CD8-positive, alpha-beta memory T cell (primary cell): ENCODE measurements around the gene MID1. TPM values are rescaled to one million over a fixed set of nuclear protein-coding genes. Genes with fewer than 3 reads are reported as not detected.

Experiments
- CTCF ChIA-PET: fragments of 350-600 bp; sonication (Branson Sonifier 250); formaldehyde crosslinking; loops from one replicate; lab custom pipeline; 2021; ENCODE audit warnings: antibody characterized with exemption; lab: Charles Lee
- POLR2A ChIA-PET: fragments of 350-600 bp; sonication (Branson Sonifier 250); formaldehyde crosslinking; loops from one replicate; lab custom pipeline; 2021; ENCODE audit warnings: antibody characterized with exemption; lab: Charles Lee
- DNase-seq, 5 donors: peaks; one replicate each; pipeline versions ENCODE4 v3.0.0 to v3.0.0-alpha.2; 2020 to 2022; ENCODE audit warnings: mixed read lengths in 1 of 5
- H3K27ac ChIP-seq: one replicate; pipeline ENCODE4 v1.7.0; 2013; ENCODE audit warnings: low read depth, mild to moderate bottlenecking, low read length, moderate library complexity
- H3K27me3 ChIP-seq: 2 replicates; pipeline ENCODE4 v1.7.0; 2013; ENCODE audit warnings: low read length, mild to moderate bottlenecking; ENCODE audit not compliant: insufficient read depth, poor library complexity, severe bottlenecking
- H3K36me3 ChIP-seq: 2 replicates; pipeline ENCODE4 v1.7.0; 2013; ENCODE audit warnings: mild to moderate bottlenecking, low read length, moderate library complexity; ENCODE audit not compliant: insufficient read depth
- H3K4me1 ChIP-seq: 2 replicates; pipeline ENCODE4 v1.7.0; 2013; ENCODE audit warnings: mild to moderate bottlenecking, low read length, moderate library complexity; ENCODE audit not compliant: insufficient read depth
- H3K4me3 ChIP-seq: 2 replicates; pipeline ENCODE4 v1.7.0; 2013; ENCODE audit warnings: mild to moderate bottlenecking, low read length
- H3K9me3 ChIP-seq: 2 replicates; pipeline ENCODE4 v1.7.0; 2013; ENCODE audit warnings: mild to moderate bottlenecking, low read length
- H3K27ac Mint-ChIP-seq, 8 donors: one replicate each; pipeline ENCODE4 v1.8.0; 2020 to 2021; ENCODE audit warnings: mixed read lengths in 8 of 8, mild to moderate bottlenecking in 6 of 8, inconsistent platforms in 3 of 8, moderate library complexity in 3 of 8
- H3K27me3 Mint-ChIP-seq, 2 donors: one replicate each; pipeline ENCODE4 v1.8.0; 2020 to 2021; ENCODE audit warnings: mixed read lengths in 2 of 2, mild to moderate bottlenecking in 1 of 2, moderate library complexity in 1 of 2
- H3K36me3 Mint-ChIP-seq, 3 donors: one replicate each; pipeline ENCODE4 v1.8.0; 2020 to 2021; ENCODE audit warnings: mixed read lengths in 3 of 3, inconsistent platforms in 1 of 3, mild to moderate bottlenecking in 1 of 3
- H3K4me1 Mint-ChIP-seq, 3 donors: one replicate each; pipeline ENCODE4 v1.8.0; 2020 to 2021; ENCODE audit warnings: mixed read lengths in 3 of 3, inconsistent platforms in 1 of 3, mild to moderate bottlenecking in 1 of 3
- H3K4me3 Mint-ChIP-seq, 7 donors: one replicate each; pipeline ENCODE4 v1.8.0; 2020 to 2021; ENCODE audit warnings: mixed read lengths in 7 of 7, mild to moderate bottlenecking in 6 of 7, moderate library complexity in 4 of 7, inconsistent platforms in 2 of 7
- H3K9me3 Mint-ChIP-seq, 5 donors: one replicate each; pipeline ENCODE4 v1.8.0; 2020 to 2022; ENCODE audit warnings: mixed read lengths in 5 of 5, mild to moderate bottlenecking in 3 of 5, moderate library complexity in 2 of 5, inconsistent platforms in 1 of 5
- polyA plus RNA-seq: library from polyadenylated mRNA; unstranded; fragments of 300-500 nt; fragmentation: Illumina TruSeq; gene quantifications from one replicate; pipeline ENCODE4 v1.2.3, GENCODE V29; 2021
- total RNA-seq, 2 experiments: library from RNA; stranded (reverse); gene quantifications; one replicate each; pipeline ENCODE4 v1.2.3, GENCODE V29; 2021

Gene MID1
- total and polyA plus RNA-seq, 3 experiments from 2014 or later: not detected

DNA sequence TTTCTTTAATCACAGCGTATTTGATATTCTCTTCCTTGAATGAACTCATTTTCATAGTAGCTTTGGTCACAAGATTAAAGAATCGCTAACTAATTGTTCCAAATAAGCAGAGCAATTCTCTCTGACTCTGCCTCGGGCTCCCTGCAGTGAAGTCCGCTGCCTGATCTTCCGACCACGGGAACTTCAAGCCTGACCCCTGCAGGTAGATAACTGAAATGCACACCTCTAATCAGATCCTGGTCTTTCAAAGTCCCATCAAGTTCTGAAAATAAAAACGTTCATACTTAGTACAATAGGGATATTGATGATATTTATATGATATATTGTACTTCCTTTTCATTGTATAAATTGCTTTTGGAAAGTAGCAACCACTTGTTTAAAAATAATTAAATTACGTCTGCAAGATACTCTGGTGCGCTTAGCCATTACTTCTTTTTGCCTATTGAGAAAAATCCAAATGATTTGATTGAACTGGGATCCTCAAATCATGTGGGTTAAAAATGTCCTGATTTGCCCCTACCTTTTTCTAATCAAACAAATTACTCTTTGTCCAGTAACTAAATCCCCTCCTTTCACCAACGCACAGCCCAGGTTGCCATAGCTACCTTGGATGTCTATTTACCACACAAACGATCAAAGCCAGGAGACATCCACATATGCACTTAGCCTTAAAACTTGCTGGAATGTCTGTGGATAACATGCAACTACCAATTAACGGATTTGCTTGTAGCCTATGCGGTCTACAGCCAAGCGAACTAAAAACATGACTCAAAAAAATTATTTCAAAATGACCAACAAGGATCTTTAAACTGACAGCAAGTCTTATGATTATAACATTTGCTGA, 4.2 kb downstream of the MID1 start:
- DNase-seq: no peak
- CTCF ChIA-PET: no interaction called here
- peaks cover 4 to 18% of the 10 kb centered on the region in 2 donors for H3K27me3 Mint-ChIP-seq

DNA sequence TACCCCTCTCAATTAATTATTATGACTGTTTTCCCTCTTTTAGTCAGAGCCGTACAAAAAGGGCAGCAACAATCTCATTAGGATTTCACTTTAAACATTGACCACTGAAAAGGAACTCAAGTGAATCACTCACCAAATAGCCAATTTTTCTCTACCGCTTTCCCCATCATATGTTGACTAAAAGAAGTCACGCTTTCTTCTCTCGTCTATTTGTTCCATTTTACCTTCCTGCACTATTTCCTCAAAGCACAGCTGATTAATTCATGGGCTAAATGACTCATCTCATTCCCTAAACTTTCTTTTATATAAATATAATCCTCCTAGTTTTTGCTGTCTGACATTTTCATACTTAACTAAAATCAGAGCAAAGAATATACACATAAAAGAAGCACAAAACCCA, 8.2 kb downstream of the MID1 start:
- Mint-ChIP-seq H3K27ac (no peak overlapping the region), H3K4me1 (no peaks in the 10 kb centered on the region), H3K36me3 (no peaks in the 10 kb centered on the region), H3K4me3 (no peak overlapping the region), H3K27me3 (peaks cover 4% of the 10 kb centered on the region in 2 donors), H3K9me3 (peaks cover 0 to 5% (median 0%) of the 10 kb centered on the region in 5 donors)
- H3K9me3 ChIP-seq: no peaks in the 10 kb centered on the region
- no peaks in the 10 kb centered on the region for H3K36me3 ChIP-seq
- no peaks in the 10 kb centered on the region for H3K27me3 ChIP-seq
- ChIA-PET POLR2A (no interaction called here), CTCF (no interaction called here)
- no peak overlapping the region for H3K4me3 ChIP-seq
- no peak for DNase-seq
- H3K27ac ChIP-seq: no peak overlapping the region
- no peaks in the 10 kb centered on the region for H3K4me1 ChIP-seq

More for the DNA sequence above, 4.2 kb downstream of the MID1 start:
- Mint-ChIP-seq H3K4me1 (peaks cover 7 to 11% (median 10%) of the 10 kb centered on the region in 3 donors), H3K27ac (no peak overlapping the region), H3K9me3 (peaks cover 0 to 5% (median 0%) of the 10 kb centered on the region in 5 donors), H3K4me3 (no peak overlapping the region), H3K36me3 (no peaks in the 10 kb centered on the region)
- POLR2A ChIA-PET: no interaction called here
- Histone ChIP-seq H3K4me1 (no peaks in the 10 kb centered on the region), H3K27me3 (no peaks in the 10 kb centered on the region), H3K36me3 (no peaks in the 10 kb centered on the region), H3K9me3 (no peaks in the 10 kb centered on the region), H3K27ac (no peak overlapping the region), H3K4me3 (no peak overlapping the region)

DNA sequence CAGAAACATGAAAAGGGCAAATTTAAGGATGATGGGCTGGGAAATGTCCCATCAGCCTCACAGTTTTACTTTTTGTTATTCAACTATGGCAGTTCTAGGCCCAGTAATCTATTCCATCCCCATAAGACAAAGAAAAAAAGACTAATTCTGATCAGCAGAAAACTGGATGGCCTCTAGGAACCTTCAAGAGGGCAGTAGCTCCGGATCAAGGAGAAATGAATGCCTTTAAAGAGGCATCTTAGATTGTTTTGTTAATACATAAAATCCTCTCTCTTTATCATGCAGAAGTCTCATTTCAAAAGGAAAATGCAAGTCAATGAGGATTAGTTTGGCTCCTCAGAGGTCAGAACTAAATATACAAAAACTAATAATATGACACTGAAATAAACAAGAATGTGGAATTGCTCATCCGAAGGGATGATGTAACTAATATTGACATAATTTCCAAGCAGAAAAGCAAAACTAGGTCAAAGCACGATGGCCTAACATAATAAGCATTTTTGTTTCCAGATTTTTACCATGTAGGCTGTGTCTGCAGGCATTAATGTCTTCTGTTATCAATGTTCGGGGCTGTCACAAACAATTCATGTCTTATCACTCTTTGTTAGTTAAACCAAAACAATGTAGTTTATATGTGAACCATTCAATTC, 8.8 kb downstream of the MID1 start:
- H3K27me3 ChIP-seq: no peaks in the 10 kb centered on the region
- no peak overlapping the region for H3K27ac ChIP-seq
- no peaks in the 10 kb centered on the region for H3K4me1 ChIP-seq
- peaks cover 0 to 3% of the 10 kb centered on the region in 2 donors for H3K27me3 Mint-ChIP-seq
- ChIA-PET CTCF (no interaction called here), POLR2A (no interaction called here)
- H3K4me3 ChIP-seq: no peak overlapping the region
- no peaks in the 10 kb centered on the region for H3K36me3 ChIP-seq
- no peaks in the 10 kb centered on the region for H3K9me3 ChIP-seq
- H3K36me3 Mint-ChIP-seq: no peaks in the 10 kb centered on the region
- no peak for DNase-seq
- no peaks in the 10 kb centered on the region for H3K4me1 Mint-ChIP-seq
- peaks cover 0 to 7% (median 0%) of the 10 kb centered on the region in 5 donors for H3K9me3 Mint-ChIP-seq
- H3K27ac Mint-ChIP-seq: no peak overlapping the region
- H3K4me3 Mint-ChIP-seq: no peak overlapping the region

DNA sequence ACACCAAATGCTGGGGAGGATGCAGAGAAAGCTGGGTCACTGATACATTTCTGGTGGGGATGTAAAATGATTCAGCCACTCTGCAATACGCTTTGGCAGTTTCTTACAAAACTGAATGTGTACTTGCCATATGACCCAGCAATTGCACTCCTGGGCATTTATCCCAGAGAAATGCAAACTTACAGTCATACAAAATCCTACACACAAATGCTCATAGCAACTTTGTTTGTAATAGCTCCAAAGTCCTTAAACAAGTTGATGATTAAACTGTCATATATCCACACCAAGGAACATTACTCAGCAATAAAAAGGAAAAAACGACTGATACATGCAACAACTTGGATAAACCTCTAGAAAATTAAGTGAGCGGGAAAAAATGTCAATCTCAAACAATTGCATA, 12.3 kb downstream of the MID1 start:
- peaks cover 0 to 2% of the 10 kb centered on the region in 2 donors for H3K27me3 Mint-ChIP-seq
- DNase-seq: no peak
- no peaks in the 10 kb centered on the region for H3K4me1 ChIP-seq
- H3K36me3 Mint-ChIP-seq: no peaks in the 10 kb centered on the region
- ChIA-PET CTCF (no interaction called here), POLR2A (no interaction called here)
- H3K27ac Mint-ChIP-seq: no peak overlapping the region
- H3K36me3 ChIP-seq: no peaks in the 10 kb centered on the region
- H3K4me3 ChIP-seq: no peak overlapping the region
- H3K9me3 ChIP-seq: no peaks in the 10 kb centered on the region
- H3K27ac ChIP-seq: no peak overlapping the region
- peaks cover 0 to 5% (median 0%) of the 10 kb centered on the region in 5 donors for H3K9me3 Mint-ChIP-seq
- H3K27me3 ChIP-seq: no peaks in the 10 kb centered on the region
- no peak overlapping the region for H3K4me3 Mint-ChIP-seq
- H3K4me1 Mint-ChIP-seq: no peaks in the 10 kb centered on the region

DNA sequence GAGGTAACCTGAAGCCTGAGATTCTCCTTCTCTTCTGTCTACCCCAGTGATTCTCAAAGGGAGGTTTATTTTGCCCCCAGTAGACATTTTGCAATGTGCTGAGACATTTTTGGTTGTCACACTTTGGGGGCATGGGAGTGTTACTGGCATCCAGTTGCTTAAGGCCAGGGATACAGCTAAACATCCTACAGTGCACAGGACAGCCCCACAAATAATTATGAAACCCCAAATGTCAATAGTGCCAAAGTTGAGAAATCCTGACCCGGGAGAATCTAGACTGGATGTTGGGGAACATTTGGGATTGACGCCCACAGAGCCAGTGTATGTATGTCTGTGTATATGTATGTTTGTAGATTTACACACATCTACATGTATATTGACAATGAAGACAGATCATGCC, 13.2 kb downstream of the MID1 start:
- Mint-ChIP-seq H3K27me3 (peaks cover 0 to 3% of the 10 kb centered on the region in 2 donors), H3K36me3 (no peaks in the 10 kb centered on the region), H3K4me1 (no peaks in the 10 kb centered on the region), H3K9me3 (peaks cover 0 to 5% (median 0%) of the 10 kb centered on the region in 5 donors), H3K4me3 (no peak overlapping the region), H3K27ac (peak overlapping the region in 1 of 8 donors; percentile 21)
- POLR2A ChIA-PET: no interaction called here
- CTCF ChIA-PET: no interaction called here
- no peak for DNase-seq
- H3K27me3 ChIP-seq: no peaks in the 10 kb centered on the region
- H3K4me3 ChIP-seq: no peak overlapping the region
- no peaks in the 10 kb centered on the region for H3K4me1 ChIP-seq
- H3K36me3 ChIP-seq: no peaks in the 10 kb centered on the region
- H3K9me3 ChIP-seq: no peaks in the 10 kb centered on the region
- no peak overlapping the region for H3K27ac ChIP-seq

DNA sequence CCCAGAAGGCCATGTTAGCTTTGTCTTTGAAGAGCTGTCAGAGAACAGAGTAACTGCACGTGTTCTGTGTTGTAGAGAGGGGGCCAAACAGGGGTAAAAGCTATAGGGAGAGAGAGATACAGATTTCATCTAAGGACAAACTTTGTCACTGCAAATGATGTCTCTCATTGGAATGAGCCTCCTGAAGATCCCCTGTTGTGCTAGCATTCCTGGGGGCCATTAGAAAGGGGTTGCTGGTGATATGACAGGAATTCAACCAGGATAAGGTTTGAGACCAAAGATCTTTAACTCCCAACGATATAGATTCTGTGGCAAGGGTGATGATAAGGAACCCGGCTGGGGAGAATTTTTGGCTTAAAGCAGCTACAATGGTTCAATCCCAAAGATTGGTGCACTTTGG, 16.8 kb downstream of the MID1 start:
- Mint-ChIP-seq H3K4me3 (no peak overlapping the region), H3K9me3 (peaks cover 0 to 5% (median 0%) of the 10 kb centered on the region in 5 donors), H3K4me1 (no peaks in the 10 kb centered on the region), H3K36me3 (no peaks in the 10 kb centered on the region), H3K27ac (no peak overlapping the region), H3K27me3 (peaks cover 0 to 3% of the 10 kb centered on the region in 2 donors)
- no peaks in the 10 kb centered on the region for H3K4me1 ChIP-seq
- no peak for DNase-seq
- no peaks in the 10 kb centered on the region for H3K36me3 ChIP-seq
- H3K27ac ChIP-seq: no peak overlapping the region
- no peak overlapping the region for H3K4me3 ChIP-seq
- CTCF ChIA-PET: no interaction called here
- POLR2A ChIA-PET: no interaction called here
- no peaks in the 10 kb centered on the region for H3K27me3 ChIP-seq
- no peaks in the 10 kb centered on the region for H3K9me3 ChIP-seq

DNA sequence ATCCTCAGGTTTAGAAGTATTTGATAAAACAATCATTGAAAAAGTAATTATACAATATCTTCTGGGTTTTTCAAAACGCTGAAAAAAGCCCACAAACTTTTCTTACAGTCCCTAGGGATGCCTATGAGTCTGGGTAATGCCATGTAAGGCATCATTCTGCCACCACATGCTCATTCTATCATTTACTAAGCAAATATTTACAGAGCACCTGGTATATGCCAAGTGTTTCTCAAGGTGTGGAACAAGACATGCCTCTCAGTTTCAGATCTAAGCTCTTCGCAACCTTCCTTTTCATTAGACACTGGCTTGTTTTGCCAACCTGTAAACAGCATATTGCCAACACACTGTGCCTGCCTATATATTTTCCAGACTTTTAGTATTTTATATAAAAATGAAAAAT, 17.7 kb downstream of the MID1 start:
- POLR2A ChIA-PET: no interaction called here
- Histone ChIP-seq H3K4me3 (no peak overlapping the region), H3K36me3 (no peaks in the 10 kb centered on the region), H3K27me3 (no peaks in the 10 kb centered on the region), H3K9me3 (no peaks in the 10 kb centered on the region), H3K27ac (no peak overlapping the region), H3K4me1 (no peaks in the 10 kb centered on the region)
- no peak overlapping the region for H3K4me3 Mint-ChIP-seq
- peaks cover 0 to 3% of the 10 kb centered on the region in 2 donors for H3K27me3 Mint-ChIP-seq
- peaks cover 0 to 4% (median 0%) of the 10 kb centered on the region in 5 donors for H3K9me3 Mint-ChIP-seq
- H3K27ac Mint-ChIP-seq: no peak overlapping the region
- CTCF ChIA-PET: no interaction called here
- no peaks in the 10 kb centered on the region for H3K4me1 Mint-ChIP-seq
- DNase-seq: no peak
- no peaks in the 10 kb centered on the region for H3K36me3 Mint-ChIP-seq

DNA sequence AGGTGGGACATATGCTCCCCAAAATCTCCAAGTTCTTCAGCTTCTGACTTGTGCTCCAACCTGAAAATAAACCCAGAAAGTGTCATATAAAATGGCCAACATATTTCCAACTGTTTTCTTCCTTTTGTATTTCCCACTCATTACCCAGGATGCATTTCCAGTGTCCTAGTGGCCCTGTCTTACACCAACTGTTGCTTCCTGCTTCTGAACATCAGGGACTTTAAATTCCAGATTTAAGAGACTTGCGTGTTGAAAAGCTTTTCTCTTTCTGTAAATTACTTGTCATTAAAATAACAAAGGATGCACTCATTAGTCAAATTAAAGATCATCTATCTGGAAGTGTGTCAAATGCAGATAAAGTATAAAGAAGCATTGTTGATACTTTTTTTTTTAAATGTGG, 19.9 kb downstream of the MID1 start:
- Mint-ChIP-seq H3K4me3 (no peak overlapping the region), H3K27ac (no peak overlapping the region), H3K4me1 (no peaks in the 10 kb centered on the region), H3K27me3 (peaks cover 0 to 3% of the 10 kb centered on the region in 2 donors), H3K36me3 (no peaks in the 10 kb centered on the region), H3K9me3 (peaks cover 0 to 3% (median 0%) of the 10 kb centered on the region in 5 donors)
- Histone ChIP-seq H3K4me1 (no peaks in the 10 kb centered on the region), H3K9me3 (no peaks in the 10 kb centered on the region), H3K27ac (no peak overlapping the region), H3K36me3 (no peaks in the 10 kb centered on the region), H3K27me3 (no peaks in the 10 kb centered on the region), H3K4me3 (no peak overlapping the region)
- DNase-seq: no peak
- ChIA-PET CTCF (no interaction called here), POLR2A (no interaction called here)
